Measurements from ENCODE around the gene INPP5J. TPM values are rescaled to one million over a fixed set of nuclear protein-coding genes. Genes with fewer than 3 reads are reported as not detected.
"Not testable (repeated sequence)": the region's sequence is repeated elsewhere in the genome, so short reads cannot be mapped to it uniquely, and the experiment has no call there.

The INPP5J gene, protein sequence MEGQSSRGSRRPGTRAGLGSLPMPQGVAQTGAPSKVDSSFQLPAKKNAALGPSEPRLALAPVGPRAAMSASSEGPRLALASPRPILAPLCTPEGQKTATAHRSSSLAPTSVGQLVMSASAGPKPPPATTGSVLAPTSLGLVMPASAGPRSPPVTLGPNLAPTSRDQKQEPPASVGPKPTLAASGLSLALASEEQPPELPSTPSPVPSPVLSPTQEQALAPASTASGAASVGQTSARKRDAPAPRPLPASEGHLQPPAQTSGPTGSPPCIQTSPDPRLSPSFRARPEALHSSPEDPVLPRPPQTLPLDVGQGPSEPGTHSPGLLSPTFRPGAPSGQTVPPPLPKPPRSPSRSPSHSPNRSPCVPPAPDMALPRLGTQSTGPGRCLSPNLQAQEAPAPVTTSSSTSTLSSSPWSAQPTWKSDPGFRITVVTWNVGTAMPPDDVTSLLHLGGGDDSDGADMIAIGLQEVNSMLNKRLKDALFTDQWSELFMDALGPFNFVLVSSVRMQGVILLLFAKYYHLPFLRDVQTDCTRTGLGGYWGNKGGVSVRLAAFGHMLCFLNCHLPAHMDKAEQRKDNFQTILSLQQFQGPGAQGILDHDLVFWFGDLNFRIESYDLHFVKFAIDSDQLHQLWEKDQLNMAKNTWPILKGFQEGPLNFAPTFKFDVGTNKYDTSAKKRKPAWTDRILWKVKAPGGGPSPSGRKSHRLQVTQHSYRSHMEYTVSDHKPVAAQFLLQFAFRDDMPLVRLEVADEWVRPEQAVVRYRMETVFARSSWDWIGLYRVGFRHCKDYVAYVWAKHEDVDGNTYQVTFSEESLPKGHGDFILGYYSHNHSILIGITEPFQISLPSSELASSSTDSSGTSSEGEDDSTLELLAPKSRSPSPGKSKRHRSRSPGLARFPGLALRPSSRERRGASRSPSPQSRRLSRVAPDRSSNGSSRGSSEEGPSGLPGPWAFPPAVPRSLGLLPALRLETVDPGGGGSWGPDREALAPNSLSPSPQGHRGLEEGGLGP
- total RNA-seq, result 10 to 100 TPM; 18.3 to 18.4 TPM

DNA sequence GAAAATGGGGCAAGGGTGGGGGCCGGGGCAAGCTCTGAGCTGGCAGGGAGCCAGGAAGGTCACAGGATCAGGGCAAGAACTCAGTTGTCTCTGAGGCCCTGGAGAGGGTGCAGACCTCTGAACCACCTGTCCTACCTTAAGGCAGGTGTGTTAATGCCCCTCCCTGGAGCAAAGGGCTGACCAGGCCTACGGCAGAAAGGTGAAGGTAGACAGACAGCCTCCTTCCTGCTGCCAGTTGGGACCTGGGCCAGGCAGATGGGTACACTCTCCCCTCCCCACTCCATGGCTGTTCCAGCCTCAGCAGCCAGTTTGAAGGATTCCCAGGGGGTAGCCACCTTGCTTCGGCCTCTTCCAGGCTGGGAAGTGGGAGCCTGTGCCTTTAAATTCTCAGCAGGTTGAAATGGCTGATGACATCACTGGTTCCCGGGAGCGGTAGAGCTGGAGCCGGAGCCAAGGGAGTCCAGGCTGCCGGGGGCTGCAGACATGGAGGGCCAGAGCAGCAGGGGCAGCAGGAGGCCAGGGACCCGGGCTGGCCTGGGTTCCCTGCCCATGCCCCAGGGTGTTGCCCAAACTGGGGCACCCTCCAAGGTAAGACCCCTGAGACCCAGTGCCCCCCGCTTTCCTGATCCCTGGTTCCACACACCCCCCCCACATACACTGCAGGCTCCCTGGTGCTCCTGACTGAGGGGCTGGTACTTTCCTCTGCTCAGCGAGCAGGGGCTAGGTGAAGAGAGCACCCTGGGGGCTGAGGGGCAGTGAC lies at the start of gene INPP5J:
Gene INPP5J, plus strand, starts transcription at position 435 of the 760 bp plus-strand sequence. Its CDS starts 49 bp downstream, at position 484.
- DNase-seq, result peak; percentile 84
- H3K27me3 ChIP-seq, result no peaks in the 10 kb centered on the region
- H3K9me3 ChIP-seq, result no peaks in the 10 kb centered on the region
- peak within 1 kb of the TSS; percentile 38 for H3K4me3 ChIP-seq
- H3K9ac ChIP-seq (ENCODE audit: low read depth in 2 of 2, low read length in 2 of 2), result peak within 1 kb of the TSS; percentile 80 to 81
- H3K4me1 ChIP-seq, result peaks cover 8% of the 10 kb centered on the region
- intact Hi-C loops (cut with DNase I), result no loop called here
- peak within 1 kb of the TSS; percentile 74 for H3K27ac ChIP-seq
- no peaks in the 10 kb centered on the region for H3K36me3 ChIP-seq
- TF ChIP-seq, protein P1, sequence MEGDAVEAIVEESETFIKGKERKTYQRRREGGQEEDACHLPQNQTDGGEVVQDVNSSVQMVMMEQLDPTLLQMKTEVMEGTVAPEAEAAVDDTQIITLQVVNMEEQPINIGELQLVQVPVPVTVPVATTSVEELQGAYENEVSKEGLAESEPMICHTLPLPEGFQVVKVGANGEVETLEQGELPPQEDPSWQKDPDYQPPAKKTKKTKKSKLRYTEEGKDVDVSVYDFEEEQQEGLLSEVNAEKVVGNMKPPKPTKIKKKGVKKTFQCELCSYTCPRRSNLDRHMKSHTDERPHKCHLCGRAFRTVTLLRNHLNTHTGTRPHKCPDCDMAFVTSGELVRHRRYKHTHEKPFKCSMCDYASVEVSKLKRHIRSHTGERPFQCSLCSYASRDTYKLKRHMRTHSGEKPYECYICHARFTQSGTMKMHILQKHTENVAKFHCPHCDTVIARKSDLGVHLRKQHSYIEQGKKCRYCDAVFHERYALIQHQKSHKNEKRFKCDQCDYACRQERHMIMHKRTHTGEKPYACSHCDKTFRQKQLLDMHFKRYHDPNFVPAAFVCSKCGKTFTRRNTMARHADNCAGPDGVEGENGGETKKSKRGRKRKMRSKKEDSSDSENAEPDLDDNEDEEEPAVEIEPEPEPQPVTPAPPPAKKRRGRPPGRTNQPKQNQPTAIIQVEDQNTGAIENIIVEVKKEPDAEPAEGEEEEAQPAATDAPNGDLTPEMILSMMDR (IDR thresholded peaks at IDR 0.05), result no peak

DNA sequence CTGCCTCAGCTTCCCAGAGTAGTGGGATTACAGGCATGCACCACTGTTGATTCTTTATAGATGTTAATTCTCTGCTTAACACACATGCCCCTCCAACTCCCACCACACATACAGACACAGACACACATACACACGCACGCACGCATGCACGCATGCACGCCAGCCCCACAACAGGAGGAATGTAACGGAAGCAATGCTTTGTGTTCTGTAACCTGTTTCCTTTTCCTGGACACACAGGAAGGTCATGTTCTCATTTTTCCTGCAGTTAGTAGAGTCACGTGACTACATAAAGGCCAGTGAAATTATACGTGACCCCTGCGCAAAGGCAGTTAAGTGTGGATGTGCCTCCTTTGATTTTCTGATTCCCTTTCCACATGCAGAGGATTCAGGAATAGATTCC lies 49.6 kb upstream of the INPP5J start:
- DNase-seq; H3K27ac ChIP-seq; H3K27me3 ChIP-seq; H3K4me1 ChIP-seq; H3K9ac ChIP-seq (ENCODE audit: low read depth in 2 of 2, low read length in 2 of 2); H3K4me3 ChIP-seq; intact Hi-C loops (cut with DNase I); H3K9me3 ChIP-seq; H3K36me3 ChIP-seq: not testable (repeated sequence)

DNA sequence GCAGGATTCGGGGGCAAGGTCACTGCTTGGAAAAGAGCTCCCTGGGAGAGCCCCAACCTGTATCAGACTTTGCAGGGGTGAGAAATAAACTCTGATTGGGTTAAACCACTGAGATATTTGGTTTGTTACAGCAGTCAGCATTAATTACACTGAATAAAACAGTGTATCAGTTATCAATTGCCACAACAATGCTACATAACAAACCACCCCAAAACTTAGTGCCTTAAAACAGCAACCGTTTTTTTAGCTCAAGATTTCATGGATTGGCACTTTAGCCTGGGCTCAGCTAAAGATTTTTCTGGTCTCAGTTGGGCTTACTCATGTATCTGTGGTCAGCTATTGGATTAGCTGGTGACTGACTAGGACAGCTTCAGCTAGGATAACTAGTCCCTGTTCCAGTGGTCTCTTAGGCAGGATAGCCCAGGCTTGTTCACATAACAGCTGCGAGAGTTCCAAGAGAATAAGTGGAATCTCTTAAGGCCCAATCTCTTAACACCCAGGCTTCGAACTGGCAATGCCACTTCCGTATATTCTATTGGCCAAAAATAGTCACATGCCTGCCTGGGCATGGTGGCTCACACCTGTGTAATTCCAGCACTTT lies 49.1 kb upstream of the INPP5J start:
- H3K4me3 ChIP-seq; H3K36me3 ChIP-seq; H3K4me1 ChIP-seq; intact Hi-C loops (cut with DNase I); DNase-seq; H3K9ac ChIP-seq (ENCODE audit: low read depth in 2 of 2, low read length in 2 of 2); H3K27me3 ChIP-seq; H3K9me3 ChIP-seq; H3K27ac ChIP-seq: not testable (repeated sequence)

DNA sequence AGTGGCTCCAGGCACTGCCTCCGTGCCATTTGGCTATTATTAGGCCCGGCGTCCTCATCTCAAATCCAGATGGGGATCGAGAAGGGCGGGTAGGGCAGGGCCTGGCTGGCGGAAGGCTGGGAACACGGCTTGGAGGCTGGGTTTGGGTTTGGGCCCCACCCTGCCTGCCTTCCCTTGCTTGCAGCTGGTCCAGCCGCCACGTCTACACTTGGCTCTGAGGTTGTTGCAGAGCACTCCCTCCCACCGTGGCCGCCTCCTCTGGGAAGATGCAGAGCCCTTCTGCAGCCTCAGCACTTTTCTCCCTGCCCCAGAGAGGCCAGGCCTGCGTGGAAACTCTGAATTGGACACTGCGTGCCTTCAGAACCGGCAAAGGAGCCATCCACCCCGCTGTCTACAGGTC lies 46.8 kb upstream of the INPP5J start:
- H3K4me3 ChIP-seq, result no peak overlapping the region
- H3K9ac ChIP-seq (ENCODE audit: low read depth in 2 of 2, low read length in 2 of 2), result no peak overlapping the region
- H3K27ac ChIP-seq, result peak overlapping the region; percentile 17
- H3K4me1 ChIP-seq, result peaks cover 3% of the 10 kb centered on the region
- TF ChIP-seq, protein P1 (IDR thresholded peaks at IDR 0.05), result no peak
- H3K36me3 ChIP-seq, result no peaks in the 10 kb centered on the region
- DNase-seq, result peak; percentile 72
- no peaks in the 10 kb centered on the region for H3K9me3 ChIP-seq
- no peaks in the 10 kb centered on the region for H3K27me3 ChIP-seq
- intact Hi-C loops (cut with DNase I), result no loop called here

DNA sequence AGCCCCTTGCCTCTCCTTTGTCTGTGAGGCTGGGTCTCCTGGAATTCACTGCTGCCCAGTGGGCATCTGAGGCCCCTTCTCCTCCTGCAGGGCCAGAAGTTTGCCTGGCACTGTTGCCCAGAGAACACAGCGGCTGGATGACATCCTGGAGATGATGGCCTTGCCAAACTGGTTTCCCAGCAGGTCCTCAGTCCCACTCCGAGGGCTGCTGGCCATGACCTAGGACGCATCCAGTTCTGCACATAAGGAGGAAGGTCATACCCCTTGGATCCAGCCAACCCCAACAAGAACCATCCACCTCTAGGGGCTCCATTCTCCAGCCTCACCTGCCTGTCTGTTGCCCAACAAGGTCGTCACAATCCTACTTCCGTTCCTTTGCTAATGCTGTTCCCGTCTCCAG lies 45.1 kb upstream of the INPP5J start:
- TF ChIP-seq, protein P1 (IDR thresholded peaks at IDR 0.05), result no peak
- no peaks in the 10 kb centered on the region for H3K9me3 ChIP-seq
- no peak overlapping the region for H3K4me3 ChIP-seq
- H3K27me3 ChIP-seq, result no peaks in the 10 kb centered on the region
- H3K27ac ChIP-seq, result no peak overlapping the region
- H3K36me3 ChIP-seq, result no peaks in the 10 kb centered on the region
- intact Hi-C loops (cut with DNase I), result no loop called here
- H3K4me1 ChIP-seq, result peaks cover 9% of the 10 kb centered on the region
- no peak for DNase-seq
- no peak overlapping the region for H3K9ac ChIP-seq (ENCODE audit: low read depth in 2 of 2, low read length in 2 of 2)

DNA sequence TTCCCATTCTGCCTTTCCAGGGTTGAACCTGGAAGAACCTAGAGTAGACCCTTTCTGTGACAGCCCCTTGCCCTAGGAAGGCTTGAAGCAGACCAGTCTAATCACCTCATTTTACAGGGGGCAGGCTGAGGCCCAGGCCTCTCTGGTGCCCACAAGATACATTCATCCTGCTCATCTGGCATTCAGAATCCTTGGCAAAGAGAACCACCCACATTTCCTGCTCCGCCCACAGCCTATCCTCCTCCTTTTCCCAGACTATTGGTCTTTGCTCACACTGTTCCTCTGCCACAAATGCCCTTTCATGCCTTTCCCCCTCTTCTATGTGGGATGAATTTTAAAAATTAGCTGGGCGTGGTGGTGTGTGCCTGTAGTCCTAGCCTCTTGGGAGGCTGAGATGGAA lies 44.4 kb upstream of the INPP5J start:
- intact Hi-C loops (cut with DNase I); H3K9me3 ChIP-seq; H3K4me3 ChIP-seq; H3K27me3 ChIP-seq; H3K36me3 ChIP-seq; H3K9ac ChIP-seq (ENCODE audit: low read depth in 2 of 2, low read length in 2 of 2): not testable (repeated sequence)
- DNase-seq, result peak; percentile 60
- Histone ChIP-seq H3K4me1 (peaks cover 15% of the 10 kb centered on the region), H3K27ac (peak overlapping the region; percentile 86)

All from colonic mucosa (tissue), 4 donors.